Lower leg skin (tissue), 4 donors: Measurements from ENCODE around the gene DDX1. TPM values are rescaled to one million over a fixed set of nuclear protein-coding genes. Genes with fewer than 3 reads are reported as not detected.

Experiments
- DNase-seq, 2 donors: peaks; one replicate each; pipeline ENCODE4 v3.0.0-alpha.2; 2019; ENCODE audit warnings: low spot score in 2 of 2
- H3K4me3 ChIP-seq: fragments of 200-600 bp; sonication (generic); 2 replicates; pipeline ENCODE4 v1.5.1; 2017; ENCODE audit warnings: mild to moderate bottlenecking, low read depth; ENCODE audit not compliant: poor library complexity, severe bottlenecking
- CTCF ChIP-seq, 3 donors: fragments of 450-650 bp; IDR thresholded peaks; one replicate each; pipeline ENCODE4 v1.5.1; 2016; ENCODE audit warnings: antibody characterized with exemption in 3 of 3, mild to moderate bottlenecking in 3 of 3, moderate library complexity in 2 of 3
- POLR2A ChIP-seq, 2 donors: fragments of 450-650 bp; IDR thresholded peaks; one replicate each; pipeline ENCODE4 v1.6.1; 2016 to 2017; ENCODE audit warnings: antibody characterized with exemption in 2 of 2, mild to moderate bottlenecking in 1 of 2, moderate library complexity in 1 of 2
- WGBS, 2 donors: methylation state at CpG; one replicate each; pipeline ENCODE4 v1.1.5; 2018; 5-methylcytosine and 5-hydroxymethylcytosine counted together
- intact Hi-C: fragments of 100-400 bp; cut with DNase I; formaldehyde crosslinking; loops from one replicate; pipeline ENCODE4 v1.15.0; 2023; ENCODE audit warnings: low total_unique reads
- total RNA-seq, 4 donors: library from RNA; depleted of rRNA; stranded (reverse); fragments of >200 nt; gene quantifications; one replicate each; pipeline ENCODE4 v1.1.0, GENCODE V29; 2016

DDX1 gene
- total RNA-seq, 4 donors from 2014 or later = 38.8 to 55.5 (median 44.4) TPM

GRCh38 chr2:15645300-15645699, 53.6 kb downstream of the DDX1 start:
- TF ChIP-seq CTCF (IDR thresholded peaks at IDR 0.05) (no peak), POLR2A (IDR thresholded peaks at IDR 0.05) (no peak)
- DNase-seq = peak in 1 of 2 donors; percentile 52
- H3K4me3 ChIP-seq = no peak overlapping the region
- intact Hi-C loops = loop anchor here (10.0 kb wide), 1 partner anchor 970 kb away; no protein-coding TSS in a partner anchor
- 100% methylated on average over 2 of the region's 2 CpGs for WGBS, 2 donors

- intact Hi-C loops = loop anchor here (10.0 kb wide), 1 partner anchor 969 kb away; no protein-coding TSS in a partner anchor
- DNase-seq = peak in 1 of 2 donors; percentile 36
- TF ChIP-seq CTCF (IDR thresholded peaks at IDR 0.05) = no peak
- no peak for TF ChIP-seq POLR2A (IDR thresholded peaks at IDR 0.05)
- 82 to 87% methylated on average over 9 of the region's 9 CpGs for WGBS, 2 donors
- H3K4me3 ChIP-seq = no peak overlapping the region
Observed at GRCh38 chr2:15645720-15646385, 54.2 kb downstream of the DDX1 start.

- TF ChIP-seq CTCF (IDR thresholded peaks at IDR 0.05) (no peak), POLR2A (IDR thresholded peaks at IDR 0.05) (no peak)
- no peak overlapping the region for H3K4me3 ChIP-seq
- 91 to 95% methylated on average over 6 of the region's 6 CpGs for WGBS, 2 donors
- intact Hi-C loops = loop anchor here (10.0 kb wide), 1 partner anchor 968 kb away; no protein-coding TSS in a partner anchor
- no peak for DNase-seq
Observed at GRCh38 chr2:15646661-15647060, 55.0 kb downstream of the DDX1 start.

GRCh38 chr2:15647622-15648590, 56.2 kb downstream of the DDX1 start:
- H3K4me3 ChIP-seq = no peak overlapping the region
- 80 to 84% methylated on average over 18 of the region's 18 CpGs for WGBS, 2 donors
- peak in 1 of 2 donors; percentile 37 for DNase-seq
- TF ChIP-seq CTCF (IDR thresholded peaks at IDR 0.05) (no peak), POLR2A (IDR thresholded peaks at IDR 0.05) (no peak)
- intact Hi-C loops = loop anchor here (10.0 kb wide), 1 partner anchor 967 kb away; no protein-coding TSS in a partner anchor

GRCh38 chr2:15648593-15649525, 57.2 kb downstream of the DDX1 start:
- TF ChIP-seq POLR2A (IDR thresholded peaks at IDR 0.05) (no peak), CTCF (IDR thresholded peaks at IDR 0.05) (no peak)

More at GRCh38 chr2:15648593-15649525, 57.2 kb downstream of the DDX1 start:
- intact Hi-C loops = loop anchor here (10.0 kb wide), 1 partner anchor 966 kb away; no protein-coding TSS in a partner anchor
- WGBS, 2 donors = 84 to 93% methylated on average over 10 of the region's 10 CpGs
- peak in 1 of 2 donors; percentile 79 for DNase-seq
- no peak overlapping the region for H3K4me3 ChIP-seq
